NCI-H146 treated with DMSO at 0.1 percent for 48 hours (cell line): ENCODE data around the gene EXOC3.

Experiments used
- DNase-seq: peaks from one replicate; lab custom pipeline; 2025; ENCODE audit not compliant: unreplicated experiment; lab: John Stamatoyannopoulos, UW

EXOC3 gene

DNA sequence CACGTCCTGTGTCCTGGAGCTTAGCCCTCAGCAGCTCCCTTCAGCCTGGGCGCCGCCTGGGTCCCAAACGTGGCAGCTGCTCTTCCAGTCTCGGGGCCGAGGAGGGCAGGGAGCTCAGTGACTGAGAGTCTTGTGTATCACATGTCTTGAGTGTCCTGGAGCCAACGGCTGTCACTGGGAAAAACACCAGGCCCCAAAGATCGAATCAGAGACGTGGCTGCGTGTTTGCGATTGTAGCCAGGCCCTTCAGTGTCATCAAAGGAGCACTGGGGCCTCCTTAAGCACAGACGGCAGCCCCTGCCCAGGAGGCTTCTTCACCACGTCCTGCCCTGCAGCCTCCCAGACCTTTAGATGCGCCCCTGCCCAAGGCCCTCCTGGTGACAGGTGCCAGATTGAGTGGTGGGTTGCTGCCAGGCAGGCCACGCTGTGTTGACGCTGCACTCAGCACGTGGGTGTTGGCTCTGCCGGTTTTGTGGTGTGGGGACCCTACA, 5.7 kb upstream of the EXOC3 start:
- no peak for DNase-seq

DNA sequence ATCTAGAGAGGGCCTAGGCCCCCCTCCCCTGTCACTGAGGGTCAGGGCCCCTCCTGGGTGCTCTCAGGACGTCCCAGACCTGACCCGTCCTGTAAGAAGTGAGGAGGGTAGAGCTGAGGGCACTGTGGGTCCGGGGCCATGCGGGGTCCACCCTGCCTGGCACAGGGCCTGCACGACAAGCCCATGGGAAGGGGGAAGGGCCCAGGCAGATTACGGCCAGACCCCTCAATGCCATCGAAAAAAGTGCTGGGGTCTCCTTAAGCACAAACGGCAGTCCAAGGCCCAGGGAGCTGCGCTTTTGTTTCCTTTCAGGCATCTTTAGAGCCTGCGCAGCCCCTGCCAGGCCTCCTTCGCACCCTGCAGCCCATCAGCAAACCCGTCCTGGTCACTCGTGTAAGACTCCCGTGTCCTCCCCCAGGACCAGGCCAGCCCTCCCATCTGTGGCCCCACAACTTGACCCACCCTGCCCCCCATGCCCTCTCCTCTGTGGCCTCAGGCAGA, 4.4 kb upstream of the EXOC3 start:
- no peak for DNase-seq

DNA sequence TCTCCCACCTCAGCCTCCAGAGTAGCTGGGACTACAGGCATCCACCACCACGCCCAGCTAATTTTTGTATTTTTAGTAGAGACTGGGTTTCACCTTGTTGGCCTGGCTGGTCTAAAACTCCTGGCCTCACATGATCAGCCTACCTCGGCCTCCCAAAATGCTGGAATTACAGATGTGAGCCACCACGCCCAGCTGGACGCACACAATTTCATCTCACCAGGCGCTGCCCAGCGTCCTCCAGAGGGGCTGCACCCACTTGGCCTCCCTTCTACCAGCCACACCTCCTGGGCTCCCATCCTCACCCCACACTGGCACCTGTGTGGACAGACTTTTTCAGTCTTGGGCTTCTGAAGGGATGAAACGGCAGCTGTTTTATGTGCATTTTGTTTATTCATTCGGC, 3.8 kb upstream of the EXOC3 start:
- no peak for DNase-seq

DNA sequence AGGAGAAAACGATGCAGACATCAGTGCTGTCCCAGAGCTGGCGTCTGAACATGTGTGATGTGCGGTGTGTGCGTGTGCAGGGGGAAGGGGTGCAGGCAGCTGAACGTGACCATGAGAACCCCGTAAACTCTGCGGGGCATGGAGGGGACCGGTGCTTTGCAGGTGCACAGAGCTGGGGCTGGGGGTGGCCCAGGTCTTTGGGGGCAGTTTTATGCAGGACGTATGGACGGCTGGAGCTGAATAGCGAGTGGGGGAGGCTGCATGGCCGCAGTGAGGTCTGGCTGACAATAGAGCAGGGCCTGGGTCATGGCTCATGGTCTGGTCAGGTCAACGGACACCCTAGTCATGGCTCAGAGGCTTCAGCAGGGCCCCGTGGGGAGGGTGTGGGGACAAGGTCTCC, 3.3 kb upstream of the EXOC3 start:
- DNase-seq: no peak

DNA sequence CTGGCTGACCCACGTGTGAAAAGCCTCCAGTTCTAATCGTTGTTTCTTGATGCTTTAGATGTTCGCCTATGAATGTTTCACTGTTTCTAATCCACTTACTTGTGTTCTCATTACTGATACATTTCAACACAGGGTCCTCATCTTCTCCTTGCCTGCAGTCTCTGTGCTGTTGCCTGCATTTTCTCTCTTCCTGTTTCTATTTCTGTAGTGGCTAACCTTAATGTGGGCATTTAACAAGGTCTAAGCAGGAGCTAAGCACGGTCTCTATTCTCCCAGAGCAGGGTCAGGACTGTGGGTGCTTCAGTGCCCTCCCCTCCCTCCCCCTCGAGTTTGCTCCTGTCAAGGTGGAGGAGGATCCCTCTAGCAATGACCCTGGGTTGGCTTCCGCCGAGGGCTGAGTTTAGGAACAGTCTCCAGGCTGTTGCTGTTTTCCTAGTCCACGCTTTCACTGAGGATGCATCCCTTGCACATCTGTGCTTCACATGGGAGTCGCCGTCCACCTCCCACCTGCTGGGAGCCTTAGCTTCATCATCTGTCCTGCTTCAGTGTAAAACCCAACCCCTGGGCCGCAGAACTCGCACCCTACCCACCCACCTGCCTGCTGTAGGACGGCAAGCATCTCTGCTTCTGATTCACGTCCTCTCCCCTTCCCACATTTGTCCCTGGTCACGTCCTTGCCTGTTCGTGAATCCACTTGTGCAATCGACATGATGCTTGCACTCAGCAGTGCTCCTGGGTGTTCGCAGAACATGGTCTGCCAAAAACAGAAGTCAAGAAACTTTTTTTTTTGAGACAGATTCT, 2.4 kb upstream of the EXOC3 start:
- no peak for DNase-seq

DNA sequence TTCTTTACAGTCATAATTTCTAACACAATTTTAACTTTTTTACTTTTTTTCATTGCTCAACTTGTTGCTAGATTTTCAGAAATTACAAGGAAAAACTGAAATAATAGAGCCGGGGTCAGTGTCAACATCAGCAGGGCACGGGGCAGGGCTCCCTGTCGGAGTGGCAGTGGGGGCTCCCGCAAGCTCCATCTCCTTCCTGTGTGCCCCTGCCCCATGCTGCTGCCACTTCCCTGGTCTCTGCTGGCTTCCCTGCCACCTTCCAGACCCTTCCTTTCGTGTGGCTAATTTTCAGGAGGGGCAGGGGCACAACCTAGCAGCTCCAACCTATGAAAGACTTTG, 1.0 kb upstream of the EXOC3 start:
- no peak for DNase-seq

DNA sequence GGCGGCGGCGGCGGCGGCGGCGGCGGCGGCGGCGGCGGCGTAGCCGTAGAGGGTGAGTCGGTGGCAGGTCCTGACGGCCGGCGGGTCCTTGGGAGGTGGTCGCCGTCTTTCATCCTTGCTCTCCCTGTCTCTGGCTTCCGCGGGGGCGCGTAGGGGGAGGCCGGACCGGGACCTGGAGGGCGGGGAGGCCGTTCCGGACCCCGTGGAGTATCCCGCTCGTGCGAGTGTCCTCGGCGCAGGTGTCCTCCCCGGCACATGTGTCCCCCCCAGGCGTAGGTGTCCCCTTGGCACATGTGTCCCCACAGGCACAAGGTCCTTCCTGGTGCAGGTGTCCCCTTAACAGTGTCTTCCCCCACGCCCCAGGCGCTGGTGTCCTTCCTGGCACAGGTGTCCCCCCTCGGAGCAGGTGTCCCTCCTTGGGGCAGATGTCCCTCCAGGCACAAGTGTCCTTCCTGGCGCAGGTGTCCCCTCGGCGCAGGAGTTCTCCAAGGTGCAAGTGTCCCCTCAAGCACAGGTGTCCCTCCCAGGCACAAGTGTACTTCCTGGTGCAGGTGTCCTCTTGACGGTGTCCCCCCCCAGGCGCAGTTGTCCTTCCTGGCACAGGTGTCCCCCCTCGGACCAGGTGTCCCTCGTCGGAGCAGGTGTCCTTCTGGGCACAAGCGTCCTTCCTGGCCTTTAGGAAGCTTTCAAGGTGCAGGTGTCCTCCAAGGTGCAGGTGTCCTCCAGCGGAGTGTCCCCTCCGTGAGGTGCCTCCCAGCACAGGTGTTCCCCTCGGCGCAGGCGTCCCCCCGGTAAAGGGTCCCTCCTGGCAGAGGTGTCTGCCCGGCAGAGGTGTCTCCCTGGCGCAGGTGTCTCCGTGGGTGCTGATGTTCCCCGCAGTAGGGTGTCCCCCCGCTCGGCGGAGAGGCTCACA, 519 bp downstream of the EXOC3 start:
- peak; percentile 18 for DNase-seq

DNA sequence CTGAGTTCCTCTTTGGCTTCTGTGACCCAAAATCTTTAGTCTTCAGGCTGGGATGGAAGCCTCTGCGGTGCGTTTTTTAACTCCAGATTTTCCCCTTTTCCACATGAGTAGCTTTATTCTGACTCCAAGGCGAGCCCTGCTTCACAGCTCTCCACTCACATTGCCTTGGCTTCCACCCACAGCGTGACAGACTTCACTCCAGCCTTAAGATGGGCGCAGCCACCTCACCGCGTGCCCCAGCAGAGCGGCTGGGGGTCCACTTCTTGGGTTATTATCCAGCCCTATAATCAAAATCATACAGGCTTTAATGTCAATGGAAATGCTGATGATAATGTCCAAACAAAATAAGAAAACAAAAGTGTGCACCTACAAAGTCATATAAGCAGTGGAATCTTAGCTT, 1.2 kb downstream of the EXOC3 start:
- no peak for DNase-seq

DNA sequence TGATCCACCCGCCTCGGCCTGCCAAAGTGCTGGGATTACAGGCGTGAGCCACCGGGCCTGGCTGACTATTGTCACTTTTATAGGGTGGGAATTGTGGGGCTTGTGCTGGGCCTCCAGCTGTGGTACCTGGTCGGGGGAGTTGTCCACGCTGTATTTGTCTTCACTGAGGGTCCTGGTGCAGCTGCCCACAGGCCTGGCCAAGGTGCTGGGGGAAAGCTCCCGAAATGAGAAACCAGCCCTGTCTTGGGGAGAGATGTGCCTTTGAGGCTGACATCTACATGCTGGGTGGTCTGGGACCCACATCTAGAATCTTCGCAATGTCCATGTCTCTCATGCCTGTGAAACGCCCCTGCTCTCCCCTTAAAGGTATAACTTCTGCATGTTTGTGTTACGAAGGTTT, 2.6 kb downstream of the EXOC3 start:
- no peak for DNase-seq

DNA sequence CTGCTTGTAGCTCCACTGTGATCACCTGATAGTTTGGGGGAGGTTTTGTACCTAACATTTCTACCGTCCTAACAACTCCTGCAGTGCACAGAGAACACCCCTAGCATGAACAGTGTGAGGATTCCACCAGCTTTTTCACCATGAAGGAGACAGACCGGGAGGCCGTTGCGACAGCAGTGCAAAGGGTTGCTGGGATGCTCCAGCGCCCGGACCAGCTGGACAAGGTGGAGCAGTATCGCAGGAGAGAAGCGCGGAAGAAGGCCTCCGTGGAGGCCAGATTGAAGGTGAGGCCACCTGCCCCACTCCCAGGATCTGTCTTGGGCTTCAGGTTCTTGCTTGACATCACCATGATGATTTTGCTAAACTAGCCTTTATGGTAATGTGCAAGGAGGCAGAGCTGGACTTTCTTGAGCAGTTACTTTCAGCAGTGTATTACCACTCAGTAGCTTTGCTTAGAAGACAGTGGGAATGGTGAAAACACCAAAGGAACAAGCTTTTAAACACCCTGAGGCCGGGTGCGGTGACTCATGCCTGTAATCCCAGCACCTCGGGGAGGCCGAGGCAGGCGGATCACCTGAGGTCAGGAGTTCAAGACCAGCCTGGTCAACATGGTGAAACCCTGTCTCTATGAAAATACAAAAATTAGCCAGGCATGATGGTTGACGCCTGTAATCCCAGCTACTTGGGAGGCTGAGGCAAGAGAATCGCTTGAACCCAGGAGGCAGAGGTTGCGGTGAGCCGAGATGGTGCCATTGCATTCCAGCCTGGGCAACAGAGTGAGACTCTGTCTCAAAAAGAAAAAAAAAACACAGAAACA, 3.3 kb downstream of the EXOC3 start:
- DNase-seq: no peak

DNA sequence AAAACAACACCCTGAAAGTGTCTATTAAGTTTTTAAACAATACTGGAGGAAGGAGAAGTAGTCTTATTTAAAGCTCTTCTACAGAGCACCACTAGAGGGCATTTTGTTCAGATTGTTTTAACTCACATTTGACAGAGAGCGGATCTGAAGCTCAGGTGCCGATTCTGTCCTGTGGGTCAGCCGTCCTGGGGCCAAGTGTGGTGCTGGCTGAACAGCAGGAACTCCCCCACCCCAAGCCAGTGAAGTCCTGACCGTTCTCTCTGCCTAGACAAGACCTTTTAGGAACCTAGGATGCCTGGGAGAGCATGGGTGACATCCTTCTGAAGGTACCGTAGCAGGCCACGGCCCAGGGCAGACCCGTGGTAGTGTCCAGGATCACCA, 3.9 kb downstream of the EXOC3 start:
- no peak for DNase-seq

DNA sequence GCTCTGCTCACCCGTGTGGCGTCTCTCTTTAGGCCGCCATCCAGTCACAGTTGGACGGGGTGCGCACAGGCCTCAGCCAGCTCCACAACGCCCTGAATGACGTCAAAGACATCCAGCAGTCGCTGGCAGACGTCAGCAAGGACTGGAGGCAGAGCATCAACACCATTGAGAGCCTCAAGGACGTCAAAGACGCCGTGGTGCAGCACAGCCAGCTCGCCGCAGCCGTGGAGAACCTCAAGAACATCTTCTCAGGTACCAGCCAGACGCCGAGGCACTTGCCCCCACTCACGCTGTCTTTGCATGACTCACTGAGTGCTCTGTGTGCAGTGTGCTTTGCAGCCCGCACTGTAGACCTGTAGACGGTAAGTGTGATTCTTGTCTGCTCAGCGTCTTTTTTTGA, 4.5 kb downstream of the EXOC3 start:
- DNase-seq: no peak

DNA sequence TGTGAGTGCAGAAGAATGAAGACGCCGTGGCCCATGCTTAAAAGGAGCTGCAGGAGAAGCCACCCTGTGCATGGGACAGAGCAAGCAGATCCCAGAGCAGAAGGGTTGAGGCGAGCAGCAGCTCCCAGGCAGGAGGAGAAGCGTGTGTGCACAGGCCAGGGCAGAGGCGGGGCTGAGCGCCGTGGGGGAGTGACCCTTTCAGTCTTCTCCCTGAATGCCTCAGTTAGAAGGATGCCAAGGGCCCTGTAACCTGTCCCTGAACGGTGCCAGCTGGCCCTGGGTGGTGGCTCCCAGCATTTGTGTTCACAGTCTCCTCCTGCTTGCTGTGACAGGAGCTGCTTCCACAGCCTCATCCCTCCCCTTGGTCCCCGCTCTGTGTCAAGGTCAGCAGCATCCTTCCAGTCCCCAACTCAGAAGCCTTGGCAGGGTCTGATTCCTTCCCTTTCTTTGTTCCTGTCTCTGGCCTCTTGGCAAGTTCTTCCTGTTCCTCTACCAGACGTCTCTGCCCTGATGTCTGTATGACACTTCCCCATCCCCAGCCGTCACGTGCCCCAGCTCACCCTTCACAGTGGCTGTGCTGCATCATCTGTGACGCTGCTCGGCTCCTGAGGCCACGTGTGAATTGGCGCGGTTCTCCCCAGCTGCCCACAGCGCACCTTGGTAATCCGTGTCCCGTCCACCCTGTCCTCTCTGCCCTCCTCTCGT, 5.2 kb downstream of the EXOC3 start:
- DNase-seq: no peak

DNA sequence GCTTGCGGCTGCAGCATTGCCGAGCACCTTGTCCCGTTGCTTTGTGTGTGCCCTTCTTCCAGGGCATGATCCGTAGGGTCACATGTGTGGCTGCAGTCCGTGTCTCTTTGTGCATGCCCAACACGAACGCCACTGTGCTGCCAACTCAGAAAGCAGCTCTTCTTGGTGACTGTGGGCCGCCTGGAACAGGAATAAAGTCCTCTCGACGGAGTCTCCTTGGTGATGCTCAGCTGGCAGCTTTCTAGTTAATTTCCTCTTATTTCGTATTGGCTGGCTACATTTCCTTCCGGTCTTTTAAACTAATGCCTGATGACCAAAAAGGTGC, 5.8 kb downstream of the EXOC3 start:
- DNase-seq: no peak

DNA sequence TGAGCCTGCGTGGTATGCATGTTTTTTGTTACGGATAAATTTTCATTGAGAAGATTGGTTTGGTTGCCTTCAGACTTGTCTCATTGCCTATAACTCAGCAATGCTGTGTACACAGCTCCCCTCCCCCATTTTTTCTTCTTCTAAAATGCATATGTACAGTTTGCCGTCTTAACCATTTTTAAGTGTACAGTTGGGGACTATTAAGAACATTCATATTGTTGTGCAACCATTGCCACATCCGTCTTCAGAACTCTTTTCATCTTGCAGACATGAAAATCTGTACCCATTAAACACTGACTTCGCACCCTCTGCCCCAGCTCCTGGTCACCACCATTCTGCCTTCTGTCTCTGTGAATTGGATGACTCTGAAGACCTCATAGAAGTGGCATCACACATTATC, 6.2 kb downstream of the EXOC3 start:
- no peak for DNase-seq

DNA sequence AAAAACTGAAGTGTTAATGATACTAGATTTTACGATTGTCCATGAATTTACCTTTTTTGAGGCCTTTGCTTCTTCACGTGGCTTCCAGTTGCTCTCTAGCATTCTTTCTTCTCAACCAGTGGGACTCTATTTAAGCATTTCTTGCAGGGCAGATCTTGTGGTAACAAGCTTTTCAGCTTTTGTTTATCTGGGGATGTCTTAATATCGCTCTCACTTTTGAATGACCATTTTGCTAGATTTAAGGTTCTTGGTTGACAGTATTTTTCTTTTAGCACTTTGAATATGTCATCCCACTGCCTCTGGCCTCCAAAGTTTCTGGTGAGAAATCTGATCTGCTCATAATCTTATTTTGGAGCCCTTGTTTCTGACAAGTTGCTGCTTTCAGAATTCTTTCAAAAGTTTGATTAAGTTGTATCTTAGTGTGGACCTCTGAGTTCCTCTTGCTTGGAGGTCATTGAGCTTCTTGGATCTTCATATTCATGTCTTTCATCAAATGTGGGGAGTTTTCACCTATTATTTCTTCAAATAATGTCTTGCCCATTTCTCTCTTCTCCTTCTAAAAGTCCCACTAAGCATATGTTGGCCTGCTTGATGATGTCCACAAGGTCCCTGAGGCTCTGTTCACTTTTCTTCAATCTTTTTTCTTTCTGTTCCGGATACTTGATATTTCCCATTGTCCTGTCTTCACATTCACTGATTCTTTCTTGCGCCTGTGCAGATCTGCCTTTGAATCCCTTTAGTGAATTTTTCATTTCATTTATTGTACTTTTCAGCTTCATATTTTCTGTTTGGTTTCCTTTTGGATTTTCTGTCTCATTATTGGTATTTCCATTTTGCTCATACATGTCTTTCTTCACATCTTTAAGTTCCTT, 8.8 kb downstream of the EXOC3 start:
- DNase-seq: no peak

DNA sequence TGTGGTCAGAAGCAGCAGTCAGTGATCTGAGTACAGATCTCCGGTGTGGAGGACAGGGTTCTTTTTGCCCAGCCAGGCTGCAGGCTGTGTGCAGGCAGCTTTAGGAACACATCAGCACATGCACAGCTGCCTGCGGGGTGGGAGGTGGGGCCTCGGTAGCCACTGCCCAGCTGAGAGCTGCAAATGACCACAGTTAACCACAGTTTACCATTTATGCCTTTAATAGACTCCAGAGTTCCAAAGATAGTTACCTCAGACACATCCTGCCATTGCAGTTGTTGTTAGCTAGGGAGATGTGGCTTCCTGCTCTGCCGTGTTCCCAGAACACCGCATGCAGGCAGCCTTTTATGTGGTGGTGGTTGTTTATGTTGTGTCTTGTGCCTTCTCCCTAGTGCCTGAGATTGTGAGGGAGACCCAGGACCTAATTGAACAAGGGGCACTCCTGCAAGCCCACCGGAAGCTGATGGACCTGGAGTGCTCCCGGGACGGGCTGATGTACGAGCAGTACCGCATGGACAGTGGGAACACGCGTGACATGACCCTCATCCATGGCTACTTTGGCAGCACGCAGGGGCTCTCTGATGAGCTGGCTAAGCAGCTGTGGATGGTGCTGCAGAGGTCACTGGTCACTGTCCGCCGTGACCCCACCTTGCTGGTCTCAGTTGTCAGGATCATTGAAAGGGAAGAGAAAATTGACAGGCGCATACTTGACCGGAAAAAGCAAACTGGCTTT, 10.2 kb downstream of the EXOC3 start:
- no peak for DNase-seq

DNA sequence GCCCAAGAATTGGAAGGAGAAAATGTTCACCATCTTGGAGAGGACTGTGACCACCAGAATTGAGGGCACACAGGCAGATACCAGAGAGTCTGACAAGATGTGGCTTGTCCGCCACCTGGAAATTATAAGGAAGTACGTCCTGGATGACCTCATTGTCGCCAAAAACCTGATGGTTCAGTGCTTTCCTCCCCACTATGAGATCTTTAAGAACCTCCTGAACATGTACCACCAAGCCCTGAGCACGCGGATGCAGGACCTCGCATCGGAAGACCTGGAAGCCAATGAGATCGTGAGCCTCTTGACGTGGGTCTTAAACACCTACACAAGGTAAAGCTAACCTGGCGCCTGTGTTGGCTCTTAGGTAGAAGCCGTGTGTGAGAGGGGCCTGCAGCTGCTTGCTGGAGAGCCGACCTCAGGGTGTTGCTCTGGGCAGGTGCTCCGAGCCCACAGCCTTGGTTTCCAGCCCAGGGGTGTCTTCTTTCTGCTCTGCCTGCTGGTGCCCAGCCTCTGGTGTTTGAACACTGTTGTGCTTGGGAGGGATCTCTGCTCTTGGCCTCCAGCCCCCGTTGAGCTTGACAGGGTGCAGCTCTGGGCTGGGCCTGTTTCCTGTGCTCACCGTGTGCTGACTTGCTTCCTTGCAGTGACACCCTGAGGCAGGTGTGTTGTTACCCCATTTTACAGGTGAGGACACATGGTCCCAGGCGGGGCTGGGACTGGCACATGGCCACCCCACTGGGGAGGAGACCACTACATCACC, 10.9 kb downstream of the EXOC3 start:
- no peak for DNase-seq
